CMK (cell line): ENCODE results near the gene PRMT1.
"Not testable (repeated sequence)": the region's sequence is repeated elsewhere in the genome, so short reads cannot be mapped to it uniquely, and the experiment has no call there.

ENCODE experiments used
- DNase-seq: peaks from one replicate; pipeline ENCODE4 v3.0.0-alpha.2; 2010; ENCODE audit warnings: low read depth

Gene PRMT1

DNA sequence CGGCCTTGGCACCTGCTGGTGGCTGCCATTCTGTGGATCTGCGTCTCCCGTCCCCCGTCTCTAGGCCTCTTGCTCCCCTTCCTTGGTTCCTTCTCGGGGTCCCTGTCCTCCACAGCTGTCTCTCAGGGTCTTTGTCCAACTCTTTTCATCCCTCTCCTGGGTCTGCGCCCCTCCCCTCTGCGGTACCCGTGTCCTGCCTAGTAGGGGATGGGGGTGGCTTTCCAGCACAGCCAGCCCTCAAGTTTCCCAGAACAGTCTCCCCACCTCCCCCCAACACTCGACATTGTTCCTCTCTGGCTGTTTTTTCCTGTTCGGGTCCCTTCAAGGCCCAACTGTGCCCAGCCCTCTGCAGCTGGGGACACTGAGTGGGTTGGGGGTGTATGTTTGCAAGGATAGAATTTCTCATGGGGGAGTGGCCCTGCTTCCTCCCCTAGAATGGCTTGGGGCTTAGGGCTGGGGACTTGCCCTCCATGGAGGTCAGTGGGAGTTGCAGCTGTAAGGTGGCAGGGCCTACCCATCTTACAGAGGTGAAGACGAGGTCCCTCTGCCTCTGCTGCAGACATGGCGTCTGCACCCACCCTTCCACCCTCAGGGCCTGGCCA, 11.6 kb downstream of the PRMT1 start:
- DNase-seq = no peak

DNA sequence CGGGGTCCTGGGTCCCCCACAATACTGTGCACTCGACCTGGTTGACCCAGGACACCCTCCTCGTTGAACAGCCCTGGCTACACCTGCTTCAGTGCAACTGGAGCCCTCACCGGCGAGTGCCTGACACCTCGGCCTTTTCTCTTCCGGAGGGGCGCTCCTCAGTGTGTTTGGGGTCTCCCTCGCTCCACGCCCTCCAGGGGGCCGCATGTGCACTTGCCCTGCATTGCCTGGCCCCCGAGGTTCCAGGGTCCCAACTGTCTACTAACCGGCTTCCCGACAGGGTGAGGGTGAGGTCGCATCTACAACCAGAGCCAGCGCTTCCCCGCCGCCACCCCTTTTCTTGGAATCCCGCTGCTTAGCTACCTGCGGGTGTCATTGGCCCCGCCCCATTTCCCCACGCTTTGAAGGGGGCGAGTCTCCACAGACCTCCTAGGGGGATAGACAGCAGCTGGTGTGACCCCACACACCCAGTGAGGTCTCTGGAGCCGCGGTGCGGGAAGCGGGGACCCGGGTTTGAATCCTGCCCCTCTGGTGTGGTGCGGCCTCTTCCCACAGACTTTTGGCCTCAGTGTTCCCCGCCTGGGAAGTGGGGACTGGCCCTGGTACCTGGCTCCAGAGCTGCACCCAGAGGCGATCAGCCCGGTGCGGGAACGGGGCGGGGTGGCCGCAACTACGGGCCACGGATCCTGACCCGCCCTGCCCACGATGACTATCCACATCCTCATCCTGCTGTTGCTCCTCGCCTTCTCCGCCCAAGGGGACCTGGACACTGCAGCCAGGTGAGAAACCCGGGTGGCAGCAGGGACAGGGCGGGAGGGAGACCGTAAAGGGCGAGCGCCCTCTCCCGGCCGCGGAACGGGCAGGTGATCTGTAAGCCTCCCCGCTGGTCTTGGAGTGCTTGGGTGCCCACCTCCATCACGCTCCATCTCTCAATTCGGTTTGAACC, 12.3 kb downstream of the PRMT1 start, which contains the start of gene ADM5:
Gene ADM5, plus strand, starts transcription at position 462 of the 946 bp plus-strand sequence. Its CDS starts 244 bp downstream, at position 706.
- DNase-seq = no peak

DNA sequence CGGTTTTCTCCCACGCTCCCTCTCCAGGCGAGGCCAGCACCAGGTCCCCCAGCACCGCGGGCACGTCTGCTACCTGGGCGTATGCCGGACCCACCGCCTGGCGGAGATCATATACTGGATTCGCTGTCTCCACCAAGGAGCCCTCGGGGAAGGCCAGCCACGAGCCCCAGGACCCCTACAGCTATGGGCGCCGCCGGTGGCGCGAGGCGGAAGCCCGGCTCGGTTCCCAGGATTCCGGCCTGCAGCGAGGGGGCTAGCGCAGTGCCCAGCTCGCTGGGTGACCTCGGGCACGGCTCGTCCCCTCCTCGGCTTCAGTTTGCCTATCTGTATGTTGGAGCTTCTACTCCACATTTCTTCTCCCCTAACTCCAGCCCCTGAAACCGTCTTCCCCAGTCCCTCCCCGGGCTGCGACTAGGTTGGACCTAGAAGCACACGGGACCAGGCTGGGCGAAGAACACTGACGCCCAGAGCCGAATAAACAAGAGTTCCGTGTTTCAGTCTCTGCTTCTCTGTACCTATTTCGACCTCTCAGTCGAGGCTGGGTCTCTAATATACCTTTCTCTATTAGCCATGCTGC, 13.1 kb downstream of the PRMT1 start:
- no peak for DNase-seq

DNA sequence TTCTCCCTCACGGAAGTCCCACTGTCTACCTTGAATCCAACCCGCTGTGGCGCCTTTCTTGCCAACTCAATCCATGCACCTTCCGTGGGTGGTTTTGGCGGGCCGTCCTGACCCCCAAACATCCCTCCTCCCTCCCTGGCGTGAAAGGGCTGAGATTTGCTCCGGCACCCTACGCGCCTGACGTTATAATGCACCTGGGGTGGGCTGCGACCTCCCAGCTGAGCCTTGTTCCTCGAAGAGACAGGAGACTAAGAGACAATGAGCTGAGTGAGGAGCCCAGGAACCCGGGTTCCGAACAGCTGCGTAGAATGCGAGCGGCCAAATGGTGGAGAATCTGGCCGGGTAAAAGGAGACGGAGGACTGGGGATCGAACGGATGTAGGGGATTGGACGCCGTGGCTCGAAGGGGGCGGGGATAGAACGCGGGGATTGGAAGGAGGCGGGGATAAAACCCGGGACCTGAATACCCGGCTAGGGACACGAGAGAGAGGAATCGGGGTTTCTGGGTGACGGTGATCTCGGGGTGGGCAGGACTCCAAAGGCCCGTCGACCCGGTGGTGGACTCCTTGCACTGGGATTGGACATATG, 13.7 kb downstream of the PRMT1 start, which contains the start of gene CPT1C:
Gene CPT1C, plus strand, starts transcription at position 461 of the 587 bp plus-strand sequence. CDS start 1,137 bp downstream, outside the sequence.
- no peak for DNase-seq

DNA sequence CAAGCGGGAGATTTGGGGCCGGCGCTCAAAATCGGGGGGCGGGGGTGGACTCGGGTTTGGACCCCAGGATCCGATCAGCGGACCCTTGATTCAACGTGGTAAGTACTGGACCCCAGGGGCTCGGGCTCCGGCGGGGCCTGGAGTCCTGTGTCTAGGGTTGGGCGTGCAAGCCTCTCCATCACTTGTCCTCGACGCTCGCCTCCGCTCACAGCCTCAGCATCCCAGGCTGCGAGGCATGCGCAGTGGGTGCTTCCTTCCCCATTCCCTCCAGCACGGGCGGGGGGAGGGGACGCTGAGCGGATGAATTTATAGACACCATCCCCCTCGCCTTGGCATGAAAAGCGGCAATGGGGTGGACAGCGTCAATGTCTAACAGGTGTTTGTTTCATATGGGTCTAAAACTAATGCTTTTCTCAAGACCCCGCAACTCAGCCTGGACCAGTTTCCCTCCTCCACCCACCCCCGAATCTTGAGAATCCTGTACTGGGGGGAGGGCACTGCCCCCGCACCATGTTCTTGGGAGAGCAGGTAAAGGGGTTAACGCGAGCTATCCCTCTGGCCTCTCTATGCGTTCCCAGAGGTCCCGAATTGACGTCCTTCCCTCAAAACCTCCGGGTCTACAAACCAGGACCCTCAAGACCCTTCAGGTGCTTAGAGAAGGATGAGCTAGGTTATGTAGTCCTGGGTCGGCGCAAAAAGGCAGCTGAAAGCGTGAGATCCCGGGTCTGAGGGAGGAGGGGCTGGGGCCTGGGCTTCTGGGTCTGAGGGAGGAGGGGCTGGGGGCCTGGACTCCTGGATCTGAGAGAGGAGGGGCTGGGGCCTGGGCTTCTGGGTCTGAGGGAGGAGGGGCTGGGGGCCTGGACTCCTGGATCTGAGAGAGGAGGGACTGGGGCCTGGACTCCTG, 14.4 kb downstream of the PRMT1 start:
- no peak for DNase-seq

DNA sequence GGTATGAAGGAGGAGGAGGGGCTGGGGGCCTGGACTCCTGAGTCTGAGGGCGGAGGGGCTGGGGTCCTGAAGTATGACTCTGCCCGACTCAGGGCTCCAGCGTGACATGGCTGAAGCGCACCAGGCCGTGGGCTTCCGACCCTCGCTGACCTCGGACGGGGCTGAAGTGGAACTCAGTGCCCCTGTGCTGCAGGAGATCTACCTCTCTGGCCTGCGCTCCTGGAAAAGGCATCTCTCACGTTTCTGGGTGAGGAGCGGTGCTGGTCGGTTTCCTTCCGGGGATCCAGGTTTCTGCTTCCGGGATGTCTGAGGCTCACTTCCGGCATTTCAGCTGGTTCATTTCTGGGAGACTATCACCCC, 15.1 kb downstream of the PRMT1 start:
- DNase-seq = no peak

DNA sequence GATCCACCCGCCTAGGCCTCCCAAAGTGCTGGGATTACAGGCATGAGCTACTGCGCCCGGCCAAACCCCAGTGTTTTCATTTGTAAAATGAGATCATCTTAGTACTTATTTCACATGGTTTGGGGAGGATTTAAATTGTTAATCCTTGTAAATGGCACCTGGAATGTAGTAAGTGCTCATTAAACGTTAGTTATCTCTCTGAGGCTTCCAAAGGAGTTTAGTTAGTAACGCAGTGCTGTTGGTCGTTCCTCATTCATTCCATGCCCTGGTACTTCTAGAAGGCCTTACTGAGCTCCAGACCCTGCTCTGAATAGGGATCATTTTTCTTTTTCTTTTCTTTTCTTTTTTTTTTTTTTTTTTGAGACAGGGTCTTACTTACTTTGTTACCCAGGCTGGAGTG, 19.0 kb downstream of the PRMT1 start:
- DNase-seq = no peak

DNA sequence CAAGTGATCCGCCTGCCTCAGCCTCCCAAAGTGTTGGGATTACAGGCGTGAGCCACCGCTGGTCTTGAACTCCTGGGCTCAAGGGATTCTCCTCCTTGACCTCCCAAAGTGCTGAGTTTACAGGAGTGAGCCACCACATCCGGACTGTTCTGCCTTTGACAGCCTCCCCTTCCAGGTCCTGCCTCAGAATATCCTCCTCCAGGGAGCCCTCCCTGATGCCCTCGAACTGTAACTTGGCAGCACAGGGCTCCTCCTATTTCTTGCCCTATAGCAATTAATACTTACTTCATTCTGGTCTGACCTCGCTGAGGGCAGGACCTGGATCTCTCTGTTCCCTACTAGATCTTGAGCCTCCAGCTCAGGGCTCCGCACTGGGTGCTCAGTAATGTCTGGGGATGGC, 19.8 kb downstream of the PRMT1 start:
- DNase-seq = no peak

DNA sequence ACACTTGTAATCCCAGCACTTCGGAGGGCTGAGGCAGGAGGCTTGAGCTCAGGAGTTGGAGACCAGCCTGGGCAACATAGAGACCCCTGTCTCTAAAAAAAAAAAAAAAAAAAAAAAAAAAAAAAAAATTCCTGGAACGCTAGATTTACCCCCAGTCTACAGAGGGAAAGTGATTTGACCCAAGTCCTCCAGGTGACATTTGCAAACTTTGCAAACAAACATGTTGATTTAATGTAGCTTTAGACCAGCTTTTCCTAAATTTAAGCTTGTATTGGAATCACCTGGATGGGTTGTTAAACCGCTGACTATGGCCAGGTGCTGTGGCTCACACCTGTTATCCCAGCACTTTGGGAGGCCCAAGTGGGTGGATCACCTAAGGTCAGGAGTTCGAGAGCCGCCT, 22.3 kb downstream of the PRMT1 start:
- no peak for DNase-seq

DNA sequence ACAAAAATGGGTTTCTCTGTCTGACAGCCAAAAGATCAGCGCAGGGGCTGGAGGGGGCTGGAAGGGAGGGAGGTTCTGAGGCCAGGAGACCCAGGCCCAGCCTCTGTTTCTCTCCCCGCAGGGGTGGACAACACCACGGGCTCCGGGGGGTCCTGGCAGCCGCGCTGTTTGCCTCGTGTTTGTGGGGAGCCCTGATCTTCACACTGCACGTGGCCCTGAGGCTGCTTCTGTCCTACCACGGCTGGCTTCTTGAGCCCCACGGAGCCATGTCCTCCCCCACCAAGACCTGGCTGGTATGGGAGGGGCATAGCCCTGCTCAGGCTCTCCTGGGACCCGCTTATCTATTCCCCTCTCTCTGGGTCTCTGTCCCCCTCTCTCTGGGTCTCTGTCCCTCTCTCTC, 23.5 kb downstream of the PRMT1 start:
- DNase-seq = no peak

DNA sequence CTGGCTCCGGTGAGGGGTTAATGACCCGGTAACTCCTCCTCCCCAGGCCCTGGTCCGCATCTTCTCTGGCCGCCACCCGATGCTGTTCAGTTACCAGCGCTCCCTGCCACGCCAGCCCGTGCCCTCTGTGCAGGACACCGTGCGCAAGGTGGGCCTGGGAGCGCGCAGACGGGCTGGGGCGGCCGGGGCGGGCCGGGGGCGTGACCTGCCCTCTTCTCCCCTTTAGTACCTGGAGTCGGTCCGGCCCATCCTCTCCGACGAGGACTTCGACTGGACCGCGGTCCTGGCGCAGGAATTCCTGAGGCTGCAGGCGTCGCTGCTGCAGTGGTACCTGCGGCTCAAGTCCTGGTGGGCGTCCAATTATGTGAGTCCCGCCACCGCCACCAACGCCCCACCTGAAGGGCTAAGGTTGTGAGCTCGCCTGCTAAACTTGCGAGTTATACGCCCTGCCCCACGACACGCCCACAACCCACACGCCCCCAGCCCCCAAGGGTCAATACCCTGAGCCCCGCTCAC, 24.3 kb downstream of the PRMT1 start:
- DNase-seq = no peak

DNA sequence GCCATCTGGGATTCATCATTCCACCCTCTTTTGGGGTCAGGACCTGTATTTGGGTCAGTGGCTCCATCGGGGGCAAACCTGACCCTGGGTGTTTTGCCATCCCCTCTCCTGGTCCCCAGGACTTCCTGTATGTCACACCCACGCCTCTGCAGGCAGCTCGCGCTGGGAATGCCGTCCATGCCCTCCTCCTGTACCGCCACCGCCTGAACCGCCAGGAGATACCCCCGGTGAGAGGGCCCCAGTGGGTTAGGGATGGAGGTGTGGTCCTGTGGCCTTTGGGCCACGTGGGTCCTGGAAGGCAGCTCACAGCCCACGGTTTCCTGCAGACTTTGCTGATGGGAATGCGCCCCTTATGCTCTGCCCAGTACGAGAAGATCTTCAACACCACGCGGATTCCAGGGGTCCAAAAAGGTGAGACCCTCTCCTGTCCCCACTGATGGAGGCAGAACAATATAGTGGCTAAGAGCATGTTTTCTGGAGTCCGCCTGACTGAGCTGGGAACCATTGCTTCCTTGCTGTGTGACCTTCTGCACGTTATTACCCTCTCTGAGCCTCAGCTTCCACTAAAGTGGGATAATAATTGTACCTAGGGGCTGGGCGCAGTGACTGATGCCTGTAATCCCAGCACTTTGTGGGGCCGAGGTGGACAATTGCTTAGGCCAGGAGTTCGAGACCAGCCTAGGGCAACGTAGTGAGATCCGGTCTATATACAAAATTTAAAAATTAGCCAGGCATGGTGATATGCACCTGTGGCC, 28.0 kb downstream of the PRMT1 start:
- DNase-seq = no peak

DNA sequence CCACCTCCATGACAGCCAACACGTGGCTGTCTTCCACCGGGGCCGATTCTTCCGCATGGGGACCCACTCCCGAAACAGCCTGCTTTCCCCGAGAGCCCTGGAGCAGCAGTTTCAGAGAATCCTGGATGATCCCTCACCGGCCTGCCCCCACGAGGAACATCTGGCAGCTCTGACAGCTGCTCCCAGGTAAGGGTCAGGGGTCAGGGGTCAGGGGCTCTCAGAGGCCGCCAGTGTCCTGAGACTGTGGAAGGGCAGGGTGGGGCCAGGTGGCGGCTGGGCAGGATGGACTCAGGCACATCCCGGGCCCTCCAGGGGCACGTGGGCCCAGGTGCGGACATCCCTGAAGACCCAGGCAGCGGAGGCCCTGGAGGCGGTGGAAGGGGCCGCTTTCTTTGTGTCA, 28.8 kb downstream of the PRMT1 start:
- no peak for DNase-seq

DNA sequence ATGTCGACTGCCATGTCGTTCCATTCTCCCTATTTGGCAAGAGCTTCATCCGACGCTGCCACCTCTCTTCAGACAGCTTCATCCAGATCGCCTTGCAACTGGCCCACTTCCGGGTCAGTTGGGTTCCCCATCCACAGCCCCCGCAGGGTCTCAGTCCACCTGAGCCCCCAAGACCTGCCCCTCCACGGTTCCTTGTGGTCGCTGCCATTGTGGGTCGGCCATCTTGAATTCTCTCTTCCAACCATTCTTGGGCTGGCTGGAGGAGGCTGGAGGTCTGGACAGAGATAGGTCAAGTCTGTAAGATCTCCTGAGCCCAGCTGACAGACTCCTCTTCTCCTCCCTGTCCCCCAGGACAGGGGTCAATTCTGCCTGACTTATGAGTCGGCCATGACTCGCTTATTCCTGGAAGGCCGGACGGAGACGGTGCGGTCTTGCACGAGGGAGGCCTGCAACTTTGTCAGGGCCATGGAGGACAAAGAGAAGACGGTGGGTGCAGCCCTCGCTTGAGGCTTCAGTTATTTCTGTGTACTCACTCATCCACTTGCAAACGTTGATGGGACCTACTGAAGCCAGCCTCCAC, 33.4 kb downstream of the PRMT1 start:
- no peak for DNase-seq

DNA sequence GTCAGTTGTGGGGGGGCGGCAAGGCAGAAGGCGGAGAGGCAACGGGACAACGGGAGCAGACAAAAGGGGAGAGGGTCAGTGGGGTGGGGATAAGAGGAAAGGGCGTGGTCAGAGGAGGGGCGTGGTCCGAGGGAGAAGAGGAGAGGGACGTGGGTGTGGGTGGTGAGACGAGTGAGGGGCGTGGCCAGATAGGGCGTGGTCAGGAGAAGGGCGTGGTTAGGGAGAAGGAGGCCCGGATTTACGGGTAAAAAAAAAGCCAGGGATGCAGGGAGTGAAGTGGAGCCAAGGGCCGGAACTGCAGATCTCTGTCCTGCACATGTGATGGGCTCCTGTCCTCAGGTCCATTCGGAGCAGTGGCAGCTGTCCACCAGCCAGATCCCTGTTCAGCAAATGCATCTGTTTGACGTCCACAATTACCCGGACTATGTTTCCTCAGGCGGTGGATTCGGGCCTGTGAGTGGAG, 35.4 kb downstream of the PRMT1 start:
- DNase-seq = peak; percentile 84

DNA sequence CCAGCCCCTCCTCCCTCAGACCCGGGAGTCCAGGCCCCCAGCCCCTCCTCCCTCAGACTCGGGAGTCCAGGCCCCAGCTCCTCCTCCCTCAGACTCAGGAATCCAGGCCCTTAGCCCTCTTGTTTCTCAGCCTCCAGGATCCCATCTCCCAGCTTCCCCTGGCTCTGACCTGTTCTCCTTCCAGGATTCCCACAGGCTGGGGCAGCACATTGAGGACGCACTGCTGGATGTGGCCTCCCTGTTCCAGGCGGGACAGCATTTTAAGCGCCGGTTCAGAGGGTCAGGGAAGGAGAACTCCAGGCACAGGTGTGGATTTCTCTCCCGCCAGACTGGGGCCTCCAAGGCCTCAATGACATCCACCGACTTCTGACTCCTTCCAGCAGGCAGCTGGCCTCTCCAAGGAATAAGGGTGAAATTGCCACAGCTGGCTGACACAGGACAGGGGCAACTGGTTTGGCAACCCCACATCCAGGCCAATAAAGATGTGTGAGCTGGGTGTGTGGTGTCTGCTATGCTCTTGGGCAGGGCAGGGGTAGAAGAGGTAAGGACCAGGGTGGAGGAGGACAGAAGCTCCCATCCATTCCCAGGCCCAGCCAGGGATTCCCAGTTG, 36.3 kb downstream of the PRMT1 start:
- DNase-seq = no peak

DNA sequence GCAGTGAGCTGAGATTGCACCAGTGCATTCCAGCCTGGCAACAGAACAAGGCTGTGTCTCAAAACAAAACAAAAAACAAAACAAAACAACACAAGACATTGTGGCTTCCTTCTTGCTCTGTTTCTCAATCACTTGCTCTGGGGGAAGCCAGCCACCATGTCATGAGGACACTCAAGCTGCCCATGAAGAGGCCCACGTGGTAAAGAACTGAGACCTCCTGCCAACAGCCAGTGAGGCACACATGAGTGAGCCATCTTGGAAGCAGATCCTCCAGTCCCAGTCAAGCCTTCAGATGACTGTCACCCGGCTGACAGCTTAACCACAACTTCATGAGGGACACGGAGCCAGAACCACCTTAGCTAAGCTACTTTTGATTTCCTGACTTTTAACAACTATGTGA, 39.1 kb downstream of the PRMT1 start:
- DNase-seq = no peak

DNA sequence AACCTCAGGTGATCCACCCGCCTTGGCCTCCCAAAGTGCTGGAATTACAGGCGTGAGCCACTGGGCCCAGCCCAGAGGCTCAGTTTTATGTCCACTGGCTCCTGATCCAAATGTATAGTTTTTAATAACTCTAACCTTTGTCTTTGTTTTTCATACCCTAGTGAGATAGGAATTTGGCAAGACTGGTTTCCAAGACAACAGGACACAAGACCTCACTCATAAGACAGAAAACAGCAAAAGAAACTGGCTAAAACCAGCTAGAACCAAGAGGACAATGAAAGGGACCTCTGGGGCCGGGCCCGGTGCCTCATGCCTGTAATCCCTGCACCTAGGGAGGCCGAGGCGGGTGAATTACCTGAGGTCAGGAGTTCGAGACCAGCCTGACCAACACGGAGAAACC, 41.4 kb downstream of the PRMT1 start:
- DNase-seq = no peak

DNA sequence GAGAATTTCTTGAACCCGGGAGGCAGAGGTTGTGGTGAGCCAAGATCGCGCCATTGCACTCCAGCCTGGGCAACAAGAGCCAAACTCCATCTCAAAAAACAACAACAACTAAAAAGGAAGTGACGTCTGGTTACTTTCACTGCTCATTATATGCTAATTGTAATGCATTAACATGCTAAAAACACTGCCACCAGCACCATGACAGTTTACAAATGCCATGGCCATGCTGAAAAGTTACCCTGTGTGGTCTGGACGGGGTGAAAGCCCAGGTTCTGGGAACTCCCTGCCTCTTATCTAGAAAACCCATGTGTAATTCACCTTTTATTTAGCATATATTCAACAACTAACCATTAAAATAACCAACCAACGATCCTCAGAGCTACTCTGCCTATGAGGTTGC, 41.9 kb downstream of the PRMT1 start:
- DNase-seq = no peak

DNA sequence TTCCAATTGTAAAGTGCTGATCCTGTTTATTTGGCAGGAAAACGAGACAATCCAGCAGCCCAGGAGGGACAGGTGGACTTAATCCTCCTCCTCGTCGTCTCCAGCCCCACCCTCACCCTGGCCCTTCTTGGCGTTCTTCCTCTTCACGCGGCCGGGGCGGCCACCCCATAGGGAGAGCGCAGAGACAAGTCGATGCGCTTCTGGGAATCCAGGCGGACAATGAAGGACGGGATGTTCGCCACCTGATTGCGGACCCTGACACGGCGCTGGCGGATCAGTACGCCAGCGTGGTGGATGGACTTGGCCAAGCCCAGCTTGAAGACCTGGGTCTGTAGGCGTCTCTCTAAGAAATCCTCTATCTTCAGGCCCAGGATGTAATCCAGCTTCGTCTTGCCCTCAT, 42.3 kb downstream of the PRMT1 start:
- not testable (repeated sequence) for DNase-seq
